Progenitor cell of endocrine pancreas (in vitro differentiated cells): ENCODE data around the gene TOB2. TPM values are rescaled to one million over a fixed set of nuclear protein-coding genes. Genes with fewer than 3 reads are reported as not detected.

Source experiments
- DNase-seq: peaks from one replicate; pipeline ENCODE4 v3.0.0; 2021; ENCODE audit warnings: low spot score; ENCODE audit not compliant: unreplicated experiment
- H3K27ac Mint-ChIP-seq: 2 replicates; pipeline ENCODE4 v1.8.0; 2021; ENCODE audit warnings: mild to moderate bottlenecking, moderate library complexity, mixed read lengths
- H3K27me3 Mint-ChIP-seq: 2 replicates; pipeline ENCODE4 v1.8.0; 2021; ENCODE audit warnings: mixed read lengths
- H3K36me3 Mint-ChIP-seq: 2 replicates; pipeline ENCODE4 v1.8.0; 2022; ENCODE audit warnings: mixed read lengths; ENCODE audit not compliant: insufficient read depth
- H3K4me1 Mint-ChIP-seq: 2 replicates; pipeline ENCODE4 v1.8.0; 2021; ENCODE audit warnings: low read depth, mixed read lengths
- H3K4me3 Mint-ChIP-seq: 2 replicates; pipeline ENCODE4 v1.8.0; 2021; ENCODE audit warnings: low read depth, mild to moderate bottlenecking, moderate library complexity, mixed read lengths
- H3K9me3 Mint-ChIP-seq: 2 replicates; pipeline ENCODE4 v1.8.0; 2021; ENCODE audit warnings: low read depth, mixed read lengths
- CTCF ChIP-seq: fragments of 200-600 bp; sonication (generic); IDR thresholded peaks from one replicate; pipeline ENCODE4 v1.5.0; 2021; ENCODE audit warnings: antibody characterized with exemption, mild to moderate bottlenecking; ENCODE audit not compliant: unreplicated experiment
- total RNA-seq: library from RNA; stranded (reverse); gene quantifications from 2 replicates; pipeline ENCODE4 v1.2.1, GENCODE V29; 2021

TOB2 gene
- total RNA-seq, 1 donor from 2014 or later: 72.4 TPM

DNA sequence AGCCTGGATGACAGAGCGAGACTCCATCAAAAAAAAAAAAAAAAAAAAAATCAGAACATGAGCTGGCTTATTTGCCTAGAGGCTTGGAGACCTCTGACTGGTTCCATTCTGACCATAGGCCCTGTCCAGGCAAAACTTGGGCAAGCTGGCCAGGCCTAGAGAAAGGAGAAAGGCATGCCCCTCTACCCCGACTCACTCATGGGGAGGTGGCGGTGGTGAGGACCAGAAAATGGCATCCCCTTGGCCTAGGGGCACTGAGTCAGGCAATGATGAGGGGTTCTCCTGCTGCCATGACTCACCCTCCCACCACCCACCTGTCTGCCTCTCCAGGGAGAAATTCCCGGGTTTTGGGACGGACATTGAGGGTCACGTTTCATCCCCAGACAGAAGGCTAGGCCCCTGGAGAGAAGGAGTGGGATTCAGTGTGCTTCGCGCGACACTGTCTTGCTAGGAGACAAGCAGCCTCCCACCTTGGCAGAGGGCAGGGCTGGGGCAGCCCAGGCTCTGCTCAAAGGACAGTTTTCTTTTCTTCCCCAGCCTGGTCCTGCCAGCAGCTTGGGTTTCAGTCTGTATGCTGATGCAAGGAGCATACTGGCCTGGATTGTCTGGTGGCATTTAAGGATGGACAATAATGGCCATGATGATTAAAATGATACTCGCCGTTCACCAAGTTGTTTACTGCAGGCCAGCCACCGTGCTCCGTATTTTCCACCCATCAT, 17.2 kb downstream of the TOB2 start:
- Mint-ChIP-seq H3K36me3 (peaks cover 15% of the 10 kb centered on the region), H3K27me3 (no peaks in the 10 kb centered on the region), H3K27ac (no peak overlapping the region), H3K4me3 (no peak overlapping the region), H3K9me3 (no peaks in the 10 kb centered on the region), H3K4me1 (no peaks in the 10 kb centered on the region)
- TF ChIP-seq CTCF: no peak
- no peak for DNase-seq

GRCh38 chr22:41425660-41426365, 20.8 kb downstream of the TOB2 start:
- no peaks in the 10 kb centered on the region for H3K9me3 Mint-ChIP-seq
- no peak overlapping the region for H3K27ac Mint-ChIP-seq
- H3K36me3 Mint-ChIP-seq: peaks cover 5% of the 10 kb centered on the region
- H3K4me3 Mint-ChIP-seq: no peak overlapping the region
- no peaks in the 10 kb centered on the region for H3K27me3 Mint-ChIP-seq
- no peaks in the 10 kb centered on the region for H3K4me1 Mint-ChIP-seq
- DNase-seq: no peak
- no peak for TF ChIP-seq CTCF

DNA sequence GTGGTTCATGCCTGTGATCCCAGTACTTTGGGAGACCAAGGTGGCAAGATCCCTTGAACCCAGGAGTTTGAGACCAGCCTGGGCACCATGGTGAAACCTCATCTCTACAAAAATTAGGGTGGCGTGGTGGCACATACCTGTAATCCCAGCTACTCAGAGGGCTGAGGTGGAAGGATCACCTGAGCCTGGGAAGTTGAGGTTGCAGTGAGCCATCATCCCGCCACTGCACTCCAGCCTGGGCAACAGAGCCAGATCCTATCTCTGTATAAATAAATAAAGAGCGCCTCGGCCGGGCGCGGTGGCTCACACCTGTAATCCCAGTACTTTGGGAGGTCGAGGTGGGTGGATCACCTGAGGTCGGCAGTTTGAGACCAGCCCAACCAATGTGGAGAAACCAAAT, 27.9 kb downstream of the TOB2 start:
- peaks cover under 1% of the 10 kb centered on the region for H3K36me3 Mint-ChIP-seq
- peak overlapping the region; percentile 49 for H3K27ac Mint-ChIP-seq
- TF ChIP-seq CTCF: no peak
- H3K27me3 Mint-ChIP-seq: no peaks in the 10 kb centered on the region
- no peak for DNase-seq
- H3K4me3 Mint-ChIP-seq: no peak overlapping the region
- peaks cover 10% of the 10 kb centered on the region for H3K4me1 Mint-ChIP-seq
- H3K9me3 Mint-ChIP-seq: no peaks in the 10 kb centered on the region

GRCh38 chr22:41417622-41418390, 28.8 kb downstream of the TOB2 start:
- Mint-ChIP-seq H3K27ac (no peak overlapping the region), H3K27me3 (no peaks in the 10 kb centered on the region), H3K4me1 (peaks cover 10% of the 10 kb centered on the region), H3K9me3 (no peaks in the 10 kb centered on the region), H3K4me3 (no peak overlapping the region), H3K36me3 (no peaks in the 10 kb centered on the region)
- DNase-seq: no peak
- TF ChIP-seq CTCF: no peak

DNA sequence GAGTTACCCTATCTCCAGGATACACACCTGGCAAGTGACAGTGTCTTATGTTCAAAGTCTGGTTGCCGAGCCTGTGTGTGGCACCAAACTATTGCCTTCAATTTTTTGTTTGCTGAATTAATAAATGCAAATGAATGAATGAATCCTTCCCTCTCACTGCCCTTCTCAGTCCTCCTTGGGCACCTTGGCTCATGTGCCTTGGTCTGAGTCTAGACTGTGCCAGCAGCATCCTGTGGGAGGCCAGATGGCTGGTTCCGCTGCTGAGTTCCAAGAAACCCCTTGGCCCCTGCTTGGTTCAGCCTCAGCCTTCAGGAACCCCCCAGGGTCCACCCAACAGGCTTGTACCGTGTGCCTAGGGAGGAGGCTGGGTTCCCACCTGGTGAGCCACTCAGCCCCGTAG, 31.0 kb downstream of the TOB2 start:
- Mint-ChIP-seq H3K27ac (no peak overlapping the region), H3K9me3 (no peaks in the 10 kb centered on the region), H3K27me3 (no peaks in the 10 kb centered on the region), H3K4me1 (peaks cover 15% of the 10 kb centered on the region), H3K4me3 (peak overlapping the region; percentile 87), H3K36me3 (no peaks in the 10 kb centered on the region)
- no peak for TF ChIP-seq CTCF
- DNase-seq: no peak
